Anterior cingulate cortex (tissue), 58 donors: ENCODE results near the gene FAM241A.
"Not testable (repeated sequence)": the region's sequence is repeated elsewhere in the genome, so short reads cannot be mapped to it uniquely, and the experiment has no call there.

Experiments
- DNase-seq, 58 donors: peaks; one replicate each; lab custom pipeline; 2025; lab: John Stamatoyannopoulos, UW

Gene FAM241A

DNA sequence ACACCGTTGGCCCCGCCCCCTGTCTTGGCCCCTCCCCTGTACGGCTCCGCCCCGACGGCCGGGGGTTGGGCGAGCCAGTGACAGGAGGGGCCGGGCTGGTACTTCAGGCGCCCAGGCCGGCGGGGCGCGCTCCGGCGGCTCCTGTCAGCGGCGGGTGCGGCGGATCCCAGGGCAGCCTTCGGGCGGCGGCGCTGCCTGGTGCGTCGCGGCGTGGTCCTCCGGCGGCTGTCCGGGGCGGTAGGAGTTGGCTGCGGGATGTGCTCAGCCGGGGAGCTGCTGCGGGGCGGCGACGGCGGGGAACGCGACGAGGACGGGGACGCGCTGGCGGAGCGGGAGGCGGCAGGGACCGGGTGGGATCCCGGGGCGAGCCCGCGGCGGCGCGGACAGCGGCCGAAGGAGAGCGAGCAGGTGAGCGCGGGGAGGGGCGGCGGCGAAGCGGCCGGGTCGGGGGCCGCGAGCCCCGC is at the start of gene FAM241A:
TSS of gene FAM241A (plus strand) at position 129 of the 464 bp plus-strand sequence. CDS start at position 256, 127 bp downstream.
- DNase-seq: peak in 56 of 58 donors; percentile 11 to 90 (median 78)

DNA sequence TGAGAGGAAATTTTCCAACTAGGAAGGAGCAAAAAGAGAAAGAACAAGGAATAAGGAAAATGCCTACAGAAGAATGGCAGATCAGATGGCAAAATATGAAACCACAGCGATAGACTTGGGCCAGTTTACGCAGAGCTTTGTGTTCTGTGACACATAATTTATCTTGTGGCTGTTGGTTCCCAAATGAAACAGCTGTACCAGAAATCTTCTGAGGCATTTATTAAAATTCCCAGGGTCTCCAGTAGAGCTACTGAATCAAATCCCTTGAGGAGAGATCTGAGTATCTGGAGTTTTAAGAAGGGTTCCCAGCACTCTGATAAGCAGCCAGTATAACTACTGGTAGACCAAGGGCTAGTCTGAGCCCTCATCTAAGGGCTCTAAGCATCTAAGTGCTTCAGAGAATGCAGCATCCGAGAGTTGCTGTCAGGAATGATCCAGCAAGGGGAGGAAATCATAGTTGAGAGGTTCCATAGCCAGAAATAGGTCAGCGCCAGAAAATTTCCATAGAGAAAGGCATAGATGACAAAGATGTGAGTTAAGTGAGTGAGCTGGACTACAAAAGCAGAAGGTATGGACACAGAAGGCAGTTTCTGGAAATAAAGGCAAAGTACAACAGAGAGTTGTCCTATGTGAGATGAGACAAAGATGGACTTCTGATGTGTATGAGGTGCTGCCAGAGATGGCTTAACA is 46.3 kb upstream of the FAM241A start:
- DNase-seq: no peak

DNA sequence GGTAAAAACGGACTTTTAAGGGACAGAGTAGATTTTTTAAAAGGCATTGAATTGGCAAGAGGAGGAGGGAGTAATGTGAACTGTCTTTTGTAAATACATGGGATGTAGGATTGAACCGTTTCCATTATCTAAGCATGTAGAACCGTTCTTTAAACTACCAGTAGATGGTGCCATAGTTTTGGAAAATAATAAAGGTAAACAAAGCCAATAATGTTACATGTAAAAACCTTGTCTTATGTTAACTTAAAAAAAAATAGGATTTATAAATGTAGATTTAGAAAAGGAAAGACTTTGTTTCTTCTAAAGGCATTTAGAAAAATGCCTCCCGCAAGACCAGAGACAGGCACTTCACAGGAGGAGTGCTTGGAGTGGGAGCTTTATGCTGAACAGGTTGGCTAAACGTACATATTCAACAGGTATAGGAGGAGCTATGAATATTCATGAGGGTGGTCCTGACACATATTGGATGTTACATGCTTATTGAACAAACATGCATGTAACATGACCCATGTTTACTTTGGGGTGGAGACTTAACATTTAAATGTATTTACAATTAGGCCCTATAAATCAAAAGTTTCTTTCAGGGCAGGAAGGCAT is 45.5 kb upstream of the FAM241A start:
- peak in 1 of 58 donors; percentile 17 for DNase-seq

DNA sequence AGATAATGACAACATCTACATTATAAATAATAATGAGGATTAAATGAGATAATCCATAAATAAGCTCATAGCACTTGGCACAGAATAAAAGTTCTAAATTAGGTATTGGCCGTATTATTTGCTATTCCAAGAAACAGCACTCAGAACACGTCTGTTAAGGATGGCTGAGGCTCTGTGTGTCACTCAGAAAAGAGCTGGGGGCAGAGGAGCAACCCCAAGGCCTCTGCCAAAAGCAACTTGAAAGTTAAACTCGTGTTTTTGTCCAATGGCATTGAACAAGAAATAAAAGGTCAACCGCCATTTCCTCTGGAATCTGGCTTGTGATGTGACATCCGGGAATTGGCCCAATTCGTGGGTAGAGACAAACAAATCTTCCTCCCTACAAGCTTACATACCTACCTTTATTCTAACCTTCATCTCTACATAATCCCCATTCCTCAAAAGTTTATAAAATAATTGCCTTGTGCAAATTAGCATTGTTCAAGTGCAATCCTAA is 42.3 kb upstream of the FAM241A start:
- DNase-seq: no peak

DNA sequence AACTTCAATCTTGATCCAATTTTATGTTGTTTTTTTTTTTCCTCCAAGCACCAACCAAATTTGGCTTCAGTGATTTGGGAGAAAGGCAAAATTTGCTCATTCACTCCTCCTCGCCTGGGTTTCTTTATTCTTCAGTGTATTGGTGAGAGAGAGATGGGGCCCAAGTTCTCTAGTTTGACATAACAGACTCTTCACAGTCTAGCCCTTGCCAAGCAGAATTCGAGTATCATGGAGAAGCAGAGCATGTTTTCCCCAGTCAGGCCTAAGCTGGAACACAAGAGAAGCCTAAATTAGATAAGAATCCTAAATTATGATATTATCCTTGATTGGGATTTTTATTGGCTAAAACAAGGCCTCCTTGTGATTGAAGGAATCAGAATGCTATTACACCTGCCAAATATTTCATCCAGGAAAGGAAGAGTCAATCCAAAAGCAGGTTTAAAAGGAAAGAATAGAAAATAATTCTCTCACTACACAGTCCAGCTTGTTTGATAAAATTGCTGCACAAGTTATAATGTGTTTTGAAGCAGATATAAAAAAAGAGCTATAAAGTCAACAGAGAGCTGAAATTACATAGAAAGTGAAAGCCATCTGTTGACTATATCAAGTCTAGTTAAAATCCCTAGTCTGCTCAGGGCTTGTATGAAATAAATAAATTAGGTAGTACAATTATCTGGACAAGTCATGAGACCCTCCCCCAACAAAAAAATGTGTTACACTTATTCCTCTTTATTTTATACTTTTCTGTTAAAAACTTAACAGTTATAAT is 39.9 kb upstream of the FAM241A start:
- DNase-seq: no peak

DNA sequence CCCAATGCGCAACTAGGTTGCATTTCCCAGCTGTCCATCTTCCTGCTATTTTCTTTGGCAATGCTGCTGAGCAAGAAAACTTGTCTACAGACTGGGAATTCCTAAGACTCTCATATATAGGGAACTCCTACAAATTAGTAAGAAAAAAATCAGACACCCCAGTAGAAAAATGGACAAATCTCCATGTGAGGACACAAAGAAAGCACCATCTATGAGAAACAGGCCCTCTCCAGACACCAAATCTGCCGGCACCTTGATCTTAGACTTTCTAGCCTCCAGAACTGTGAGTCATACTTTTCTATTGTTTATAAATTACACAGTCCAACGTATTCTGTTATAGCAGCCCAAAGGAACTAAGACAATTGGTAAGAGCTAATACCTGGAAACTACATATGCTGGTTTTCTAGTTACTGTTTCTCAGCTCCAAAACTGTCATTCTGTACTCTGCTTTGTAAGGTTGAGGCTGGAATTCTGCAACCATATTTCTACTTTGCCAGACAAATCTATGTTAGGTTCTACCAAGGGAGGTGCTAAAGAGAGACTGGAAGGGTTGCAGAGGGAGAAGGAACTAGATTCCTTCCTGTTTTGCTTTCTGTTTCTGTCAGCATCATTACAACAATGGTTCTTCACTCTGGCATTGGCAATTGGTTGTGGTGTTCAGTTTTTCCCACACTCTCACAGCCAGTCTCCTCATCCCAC is 35.7 kb upstream of the FAM241A start:
- no peak for DNase-seq

DNA sequence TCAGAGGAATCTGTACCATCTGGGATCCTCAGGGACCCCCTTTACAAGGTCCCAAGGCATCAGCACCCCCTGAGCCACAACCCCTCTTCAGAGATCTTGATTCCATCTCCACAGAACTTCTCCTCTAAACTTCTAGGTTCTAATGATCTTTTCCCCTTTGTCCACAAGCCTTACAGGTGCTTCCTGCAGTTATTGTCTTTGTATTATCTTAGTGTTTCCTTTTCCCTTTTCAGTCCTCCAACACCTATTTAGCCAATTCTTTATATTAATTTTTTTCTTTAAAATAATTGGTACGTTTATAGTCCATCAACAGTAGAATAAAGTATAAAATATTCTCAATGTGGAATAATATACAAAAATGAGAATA is 35.2 kb upstream of the FAM241A start:
- DNase-seq: no peak

DNA sequence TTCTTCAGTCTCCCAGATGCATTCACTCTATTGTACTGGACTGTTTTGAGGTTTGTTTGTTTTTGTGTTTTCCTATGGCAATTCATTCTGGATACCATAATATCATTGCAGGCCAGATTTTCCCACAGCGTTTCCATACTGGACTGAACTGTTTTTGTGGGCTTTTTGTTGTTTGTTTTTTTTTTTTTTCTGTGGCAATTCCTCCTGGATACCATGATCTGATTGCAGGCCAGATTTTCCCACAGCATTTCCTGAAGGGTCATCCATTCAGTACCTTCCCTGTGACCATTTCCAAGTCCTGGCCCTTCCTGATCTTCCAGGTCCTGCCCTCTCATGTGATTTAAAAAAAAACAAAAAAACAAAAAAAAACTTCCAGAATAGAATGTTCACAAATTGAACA is 33.9 kb upstream of the FAM241A start:
- no peak for DNase-seq

DNA sequence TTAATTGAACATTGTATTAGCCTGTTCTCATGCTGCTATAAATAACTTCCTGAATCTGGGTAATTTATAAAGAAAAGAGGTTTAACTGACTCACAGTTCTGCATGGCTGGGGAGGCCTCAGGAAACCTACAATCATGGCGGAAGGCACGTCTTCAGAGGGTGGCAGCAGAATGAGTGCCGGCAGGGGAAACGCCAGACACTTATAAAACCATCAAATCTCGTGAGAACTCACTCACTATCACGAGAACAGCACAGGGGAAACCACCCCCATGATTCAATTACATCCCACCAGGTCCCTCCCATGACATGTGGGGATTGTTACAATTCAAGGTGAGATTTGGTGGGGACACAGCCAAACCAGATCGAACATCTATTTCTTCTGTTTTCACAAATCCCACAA is 33.2 kb upstream of the FAM241A start:
- not testable (repeated sequence) for DNase-seq

DNA sequence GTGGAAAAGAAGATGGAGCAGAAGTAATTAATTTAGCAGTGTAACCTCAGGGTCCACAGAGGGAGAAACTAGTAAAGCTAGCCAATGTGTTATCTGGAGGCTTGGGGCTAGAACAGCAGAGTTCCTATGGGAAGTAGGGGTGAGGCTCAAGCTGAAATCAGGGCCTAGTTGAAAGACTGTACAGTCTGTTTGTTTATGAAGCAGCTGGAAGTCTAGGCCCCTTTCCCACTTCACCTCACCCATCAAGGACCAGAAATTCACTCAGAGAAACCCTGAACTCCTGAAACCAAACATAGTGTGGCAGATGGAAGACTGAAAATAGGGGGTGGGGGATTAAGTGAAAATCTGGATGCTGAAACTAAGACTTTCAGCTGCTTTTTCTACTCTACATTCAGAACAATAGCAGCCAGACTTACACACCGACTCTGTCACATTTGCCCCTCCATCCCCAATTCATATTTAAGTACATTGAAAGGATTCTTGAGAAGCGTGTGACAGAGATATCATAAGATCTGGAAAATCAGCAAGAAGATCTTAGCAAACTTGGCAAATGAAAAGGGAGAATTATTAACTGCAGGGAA is 32.6 kb upstream of the FAM241A start:
- no peak for DNase-seq

DNA sequence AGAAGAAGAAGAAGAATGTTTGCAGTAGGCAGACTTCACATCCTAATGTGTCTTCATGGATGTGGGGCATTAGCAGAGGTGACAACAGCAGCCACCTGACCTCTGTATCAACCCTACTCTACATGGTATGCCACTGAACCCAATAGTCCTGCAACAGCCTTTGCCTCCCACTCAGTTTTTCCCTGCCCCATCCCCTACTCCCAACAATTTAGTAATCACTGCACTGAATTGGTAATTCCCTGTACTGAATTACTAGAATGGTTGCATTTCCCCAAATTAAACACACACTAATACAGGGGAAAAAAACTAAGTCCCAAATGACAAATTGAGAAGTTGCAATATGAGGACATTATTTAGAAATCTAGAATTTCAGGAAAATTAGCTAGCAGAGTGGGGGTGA is 31.4 kb upstream of the FAM241A start:
- no peak for DNase-seq

DNA sequence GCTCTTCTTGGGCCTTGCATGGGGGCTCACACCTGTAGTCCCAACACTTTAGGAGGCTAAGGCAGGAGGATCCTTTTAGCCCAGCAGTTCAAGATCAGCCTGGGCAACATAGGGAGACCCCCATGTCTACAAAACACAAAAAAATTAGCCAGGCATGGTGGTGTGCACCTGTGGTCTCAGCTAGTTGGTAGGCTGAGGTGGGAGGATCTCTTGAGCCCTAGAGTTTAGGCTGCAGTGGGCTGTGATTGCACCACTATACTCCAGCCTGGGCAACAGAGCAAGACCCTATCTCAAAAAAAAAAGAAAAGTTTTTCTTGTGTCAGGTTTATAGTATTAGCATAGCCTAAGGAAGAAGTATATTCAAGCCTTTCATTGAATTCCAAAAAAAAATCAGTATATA is 30.8 kb upstream of the FAM241A start:
- no peak for DNase-seq

DNA sequence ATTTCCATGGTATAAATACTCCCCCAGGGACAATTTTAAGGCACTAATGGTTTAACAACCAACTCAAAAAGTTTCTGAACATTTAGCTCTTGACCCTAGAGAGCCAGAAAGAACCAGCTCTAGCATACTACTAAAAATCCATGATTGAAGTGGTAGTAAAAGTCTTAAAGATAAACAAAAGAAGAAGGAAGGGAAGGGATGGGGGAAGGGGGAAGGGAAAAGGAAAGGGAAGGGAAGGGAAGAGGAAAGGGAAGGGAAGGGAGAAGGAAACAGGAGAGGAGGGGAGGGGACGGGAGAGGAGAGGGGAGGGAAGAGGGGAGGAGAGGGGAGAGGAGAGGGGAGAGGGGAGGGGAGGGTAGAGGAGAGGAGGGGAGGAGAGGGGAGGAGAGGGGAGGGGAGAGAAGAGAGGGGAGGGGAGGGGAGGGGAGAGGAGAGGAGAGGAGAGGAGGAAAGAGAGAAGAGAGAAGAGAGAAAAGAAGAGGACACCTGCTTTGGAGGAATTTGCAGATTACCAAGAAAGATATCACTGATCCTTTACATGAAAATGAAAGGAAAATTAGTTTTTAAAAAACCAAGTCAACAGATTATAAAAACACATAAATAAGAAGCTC is 26.4 kb upstream of the FAM241A start:
- no peak for DNase-seq

DNA sequence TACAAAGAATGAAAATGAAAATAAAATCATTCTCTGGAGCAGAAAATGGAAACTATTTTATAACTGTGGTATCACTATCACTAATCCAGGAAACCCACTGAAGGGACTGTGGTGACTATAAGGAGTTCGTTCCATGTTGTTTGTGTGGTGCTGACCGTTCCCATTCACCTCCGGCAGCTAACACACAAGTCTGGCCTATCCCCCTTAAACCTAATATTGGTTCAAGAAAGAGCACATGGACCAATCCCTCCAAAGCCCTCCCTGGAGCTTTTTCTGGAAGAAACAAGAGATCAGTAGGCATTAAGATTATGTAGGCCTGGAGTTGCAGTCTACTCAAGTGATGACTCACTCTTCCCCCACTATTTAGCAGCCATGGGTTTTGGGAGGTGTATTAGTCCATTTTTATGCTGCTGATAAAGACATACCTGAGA is 25.9 kb upstream of the FAM241A start:
- DNase-seq: no peak

DNA sequence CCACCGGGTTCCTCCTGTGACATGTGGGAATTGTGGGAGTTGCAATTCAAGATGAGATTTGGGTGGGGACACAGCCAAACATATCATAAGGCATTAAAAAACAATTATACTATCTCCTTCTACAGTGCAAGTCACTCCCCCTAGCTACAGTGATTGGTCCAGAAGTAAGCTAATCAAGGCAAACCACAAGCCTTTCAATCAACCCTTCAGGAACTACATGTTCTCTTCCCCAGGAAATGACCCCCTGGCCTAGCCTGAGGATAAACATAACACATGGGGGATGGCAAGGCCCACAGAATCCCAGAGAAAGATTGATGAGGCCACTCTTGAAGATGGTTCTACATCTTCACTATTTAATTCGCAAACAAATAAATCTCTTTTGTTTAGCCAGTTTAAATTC is 25.2 kb upstream of the FAM241A start:
- no peak for DNase-seq

DNA sequence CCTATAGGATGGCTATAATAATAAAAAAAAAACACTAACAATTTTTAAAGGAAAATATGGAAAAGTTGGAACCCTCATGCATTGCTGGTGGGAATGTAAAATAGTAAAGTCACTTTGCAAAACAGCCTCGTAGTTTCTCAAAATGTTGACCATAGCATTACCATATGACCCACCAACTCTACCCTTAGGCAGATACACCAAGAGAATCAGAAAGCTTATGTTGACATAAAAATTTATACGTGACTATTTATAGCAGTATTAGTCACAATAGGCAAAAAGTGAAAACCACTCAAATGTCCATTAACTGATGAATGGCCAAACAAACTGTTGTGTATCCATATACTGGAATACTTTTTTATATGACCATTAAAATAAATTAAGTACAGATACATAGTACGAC is 19.8 kb upstream of the FAM241A start:
- DNase-seq: no peak

DNA sequence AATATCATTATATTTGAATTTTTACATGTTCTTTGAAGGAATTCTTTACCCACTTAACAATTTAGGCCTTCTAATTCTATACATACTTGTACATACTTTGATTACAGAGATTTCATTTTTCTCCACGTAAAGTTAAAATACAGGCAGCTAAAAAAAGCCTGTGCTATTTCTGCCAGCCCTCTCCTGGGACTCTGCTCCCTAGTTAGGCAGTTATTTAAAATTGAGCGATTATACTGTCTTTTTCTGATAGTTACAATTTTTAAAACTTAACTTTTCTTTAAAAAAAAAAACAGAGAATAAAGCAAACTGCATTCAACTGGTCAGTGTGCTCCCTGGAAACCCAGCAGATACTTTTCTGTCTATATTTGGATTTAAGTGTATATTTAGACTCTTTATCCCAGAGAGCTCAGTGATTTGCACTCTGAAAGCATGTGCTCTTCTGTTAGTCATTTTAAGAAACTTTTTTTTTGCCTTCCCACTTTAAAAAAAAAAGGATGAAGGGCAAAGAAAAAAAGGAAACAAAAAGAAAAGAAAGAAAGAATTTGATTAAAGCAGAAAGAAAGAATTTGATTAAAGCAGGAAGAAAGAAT is 18.1 kb upstream of the FAM241A start:
- DNase-seq: no peak

DNA sequence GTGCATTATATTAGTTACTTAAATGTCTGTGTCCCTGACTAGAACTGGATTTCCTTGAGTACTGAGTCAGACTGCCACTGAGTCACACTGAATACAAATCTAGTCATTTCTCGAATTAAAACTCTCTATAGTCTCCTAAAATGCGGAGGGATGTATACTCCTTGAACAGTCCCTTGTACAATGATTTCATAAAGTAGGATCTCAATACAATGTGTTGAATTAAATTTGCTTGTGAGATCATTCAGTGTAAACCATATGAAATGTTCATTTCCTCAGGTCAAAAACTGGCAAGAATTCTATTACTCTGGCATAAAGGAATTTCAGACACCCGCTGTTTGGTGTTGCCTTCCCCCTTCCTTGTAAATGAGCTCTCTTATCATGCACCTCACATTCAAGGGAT is 17.5 kb upstream of the FAM241A start:
- DNase-seq: no peak

DNA sequence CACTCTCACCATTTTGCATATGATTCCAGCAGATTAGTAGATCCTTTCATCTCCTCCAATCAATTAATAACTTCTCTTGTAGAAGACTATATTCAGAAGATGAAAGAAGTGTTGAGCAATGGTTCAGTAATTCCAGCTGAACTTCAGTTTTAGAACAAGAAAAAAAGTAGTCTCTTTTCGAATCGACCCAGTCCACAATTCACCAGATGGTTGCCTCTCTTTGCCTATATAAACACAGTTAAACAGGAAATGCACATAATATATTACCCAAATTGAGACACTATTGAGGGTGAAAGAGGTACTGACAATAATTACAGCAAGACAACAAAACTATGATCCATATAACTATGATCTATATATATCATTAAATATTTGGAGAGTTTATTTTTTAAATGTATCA is 16.8 kb upstream of the FAM241A start:
- DNase-seq: no peak

DNA sequence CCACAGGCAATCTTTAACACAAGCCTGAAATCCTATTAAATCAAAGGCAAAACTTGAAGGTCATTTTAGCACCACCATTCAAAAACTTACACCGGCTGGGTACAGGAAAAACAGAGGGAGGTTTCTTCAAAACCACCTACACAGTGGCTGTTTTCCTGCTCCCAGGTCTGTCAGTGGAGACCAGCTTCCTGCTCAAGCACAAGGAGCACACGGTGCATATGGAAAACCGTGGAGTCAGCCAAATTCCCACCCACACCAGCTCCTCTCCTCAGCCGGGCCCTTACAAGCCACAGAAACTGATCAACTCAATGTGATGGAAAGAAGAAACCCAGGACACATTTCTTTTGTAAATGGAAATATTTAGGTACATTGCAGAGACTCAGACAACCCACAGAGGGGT is 14.3 kb upstream of the FAM241A start:
- DNase-seq: no peak
